ENCODE results near the gene THADA.
"Not testable (repeated sequence)": the region's sequence is repeated elsewhere in the genome, so short reads cannot be mapped to it uniquely, and the experiment has no call there.

THADA gene

DNA sequence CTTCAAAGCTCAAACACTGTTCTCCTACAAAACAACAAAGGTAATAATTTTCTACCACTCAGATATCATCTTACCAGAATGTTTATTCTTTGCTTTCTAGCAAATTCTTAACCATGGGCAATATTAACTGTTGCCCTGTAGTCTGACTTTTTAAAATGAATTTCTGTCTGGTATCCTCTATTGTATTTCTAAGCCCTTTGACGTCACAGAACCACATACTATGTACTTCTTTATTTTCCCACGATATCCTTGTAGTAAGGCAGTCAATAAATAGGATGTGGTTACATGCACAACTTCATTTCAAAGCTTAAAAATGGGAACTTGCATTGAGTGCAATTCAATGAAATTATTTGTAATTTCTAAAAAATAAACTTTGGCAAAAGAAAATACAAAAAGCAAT is 58.7 kb downstream of the THADA start:
- DNase-seq, result no peak

DNA sequence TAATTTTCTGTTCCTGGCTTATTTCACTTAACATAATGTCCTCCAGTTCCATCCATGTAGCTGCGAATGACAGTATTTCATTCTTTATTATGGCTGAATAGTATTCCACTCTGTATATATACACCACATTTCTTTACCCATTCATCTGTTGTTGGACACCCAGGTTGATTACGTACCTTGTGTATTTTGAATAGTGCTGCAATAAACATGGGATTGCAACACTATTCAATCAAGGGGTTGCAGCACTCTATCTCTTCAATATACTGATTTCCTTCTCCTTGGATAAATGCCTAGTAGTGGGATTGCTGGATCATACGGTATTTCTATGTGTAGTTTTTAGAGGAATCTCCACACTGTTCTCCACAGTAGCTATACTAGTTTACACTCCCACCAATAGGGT is 61.3 kb downstream of the THADA start:
- DNase-seq, result no peak

GRCh38 chr2:43532572-43532971 is 63.3 kb downstream of the THADA start:
- DNase-seq, result not testable (repeated sequence)

DNA sequence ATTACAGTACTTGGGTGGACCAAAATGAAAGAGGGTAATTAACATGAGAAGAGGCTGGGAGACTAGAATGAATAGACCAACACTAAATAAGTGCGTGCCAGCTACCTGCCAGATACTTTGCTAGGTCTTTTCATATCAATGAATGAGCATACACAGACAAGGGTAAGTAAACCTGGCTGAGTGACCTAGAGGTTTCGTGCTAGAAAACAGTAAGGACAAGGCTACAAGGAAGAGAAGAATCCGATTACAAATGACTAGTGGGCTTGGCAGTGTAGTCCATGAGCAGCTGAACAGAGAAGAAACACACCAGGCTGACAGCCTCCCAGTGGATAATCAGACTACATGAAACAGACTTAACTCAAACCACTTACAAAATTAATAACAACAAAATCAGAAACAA is 64.6 kb downstream of the THADA start:
- no peak for DNase-seq

GRCh38 chr2:43526994-43527393 is 68.8 kb downstream of the THADA start:
- no peak for DNase-seq

DNA sequence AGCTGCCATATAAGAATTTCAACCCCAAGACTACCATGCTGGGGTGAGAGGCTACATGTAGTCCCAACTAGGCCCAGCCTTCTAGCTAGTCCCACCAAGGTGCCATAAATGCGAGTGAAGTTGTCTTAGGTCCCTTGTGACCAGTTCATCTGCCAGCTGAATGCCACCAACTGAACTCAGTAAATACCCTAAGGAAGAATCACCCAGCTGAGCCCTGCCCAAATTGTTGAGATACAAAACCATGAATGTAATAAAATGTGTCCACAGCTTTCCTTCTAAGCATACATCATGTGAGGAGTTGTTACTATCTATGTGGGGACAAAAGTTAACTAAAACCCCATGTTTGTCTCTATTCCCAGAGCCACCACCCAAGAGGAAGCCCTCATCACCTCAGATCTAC is 70.3 kb downstream of the THADA start:
- no peak for DNase-seq

- no peak for DNase-seq
Observed at GRCh38 chr2:43524177-43524965, 71.5 kb downstream of the THADA start.

GRCh38 chr2:43522177-43522576 is 73.7 kb downstream of the THADA start:
- DNase-seq, result no peak

DNA sequence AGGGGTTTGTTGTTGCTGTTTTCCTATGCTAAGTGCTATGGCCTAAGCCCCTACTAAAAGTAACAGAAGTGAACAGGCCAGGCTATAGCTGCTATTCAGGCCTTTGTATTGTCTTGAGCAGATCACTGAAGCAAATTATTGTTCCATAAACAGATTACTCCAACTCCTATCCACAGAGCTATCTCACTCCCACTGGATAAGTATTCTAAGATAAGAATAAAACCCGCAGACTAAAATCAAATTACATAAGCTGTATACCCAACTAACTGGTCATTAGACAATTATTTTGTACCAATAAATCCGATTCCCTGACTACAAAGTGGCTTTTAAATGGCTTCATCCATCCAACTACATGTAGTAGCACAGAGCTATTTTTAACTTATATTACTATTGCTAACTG is 74.3 kb downstream of the THADA start:
- no peak for DNase-seq

GRCh38 chr2:43520919-43521318 is 74.9 kb downstream of the THADA start:
- no peak for DNase-seq

DNA sequence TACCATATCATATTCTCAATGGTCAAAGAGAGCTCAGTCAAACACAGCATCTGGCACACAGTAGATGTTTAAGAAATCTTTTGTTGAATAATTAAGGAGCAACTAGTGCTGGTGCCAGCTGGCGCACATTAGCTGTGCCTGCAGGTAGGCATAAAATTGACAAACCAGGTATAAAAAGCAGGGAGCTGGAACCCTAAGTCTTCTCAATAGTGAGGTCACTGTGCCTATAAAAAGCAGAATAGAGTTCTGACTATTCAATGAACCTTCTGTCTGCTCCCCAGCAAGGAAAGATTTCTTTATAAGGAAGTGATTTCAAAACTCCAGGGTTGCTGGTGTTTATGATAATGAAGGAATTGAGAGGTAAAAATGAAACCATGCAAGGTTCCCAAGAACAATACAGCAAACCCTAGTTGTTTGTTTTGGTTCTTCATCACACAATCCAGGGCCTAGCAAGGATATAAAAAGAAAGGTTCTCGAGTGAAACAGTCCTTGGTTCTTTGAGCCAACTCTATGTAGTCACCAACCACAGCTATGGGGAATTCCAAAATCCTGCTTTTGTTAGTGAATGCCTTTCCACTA is 76.1 kb downstream of the THADA start:
- no peak for DNase-seq

DNA sequence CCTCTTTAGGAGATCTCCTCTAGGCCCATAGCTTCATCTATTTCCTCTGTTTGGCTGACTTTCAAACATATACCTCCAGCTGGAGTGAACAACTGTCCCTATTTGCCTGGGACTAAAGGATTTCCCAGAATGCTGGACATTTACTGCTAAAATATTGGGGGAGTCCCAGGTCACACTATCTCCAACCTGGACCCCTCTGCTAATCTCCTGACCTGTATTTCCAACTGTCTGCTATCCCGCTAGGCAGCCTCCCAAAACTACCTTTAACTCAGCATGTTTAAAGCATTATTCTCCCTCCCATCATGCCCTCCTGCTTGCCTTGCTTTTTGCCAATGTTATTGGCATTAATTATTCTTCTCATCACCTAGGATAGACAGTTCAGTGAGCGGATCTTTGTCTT is 77.1 kb downstream of the THADA start:
- DNase-seq, result no peak

DNA sequence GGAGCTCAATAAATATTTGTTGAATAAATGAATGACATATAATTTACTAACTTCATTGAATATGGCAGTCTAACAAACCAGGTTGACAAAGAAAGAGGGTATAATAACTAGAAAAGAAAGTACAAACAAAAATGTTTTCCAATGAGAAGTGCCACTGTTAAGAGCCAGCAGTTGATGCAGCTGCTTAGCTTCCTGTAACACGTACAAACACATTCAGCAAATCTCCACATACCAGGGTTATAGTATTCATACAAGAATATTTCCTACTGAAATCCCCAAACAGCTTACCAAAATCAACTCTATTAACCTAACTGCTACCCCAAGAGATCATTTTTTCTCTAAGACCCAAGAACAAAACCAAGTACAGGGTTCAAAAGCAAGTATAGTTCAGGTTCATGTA is 77.7 kb downstream of the THADA start:
- DNase-seq, result no peak

- no peak for DNase-seq
Observed at GRCh38 chr2:43515807-43516497, 79.9 kb downstream of the THADA start.

GRCh38 chr2:43515248-43515647 is 80.6 kb downstream of the THADA start:
- DNase-seq, result no peak

- DNase-seq, result no peak
Observed at GRCh38 chr2:43513796-43514195, 82.0 kb downstream of the THADA start.

DNA sequence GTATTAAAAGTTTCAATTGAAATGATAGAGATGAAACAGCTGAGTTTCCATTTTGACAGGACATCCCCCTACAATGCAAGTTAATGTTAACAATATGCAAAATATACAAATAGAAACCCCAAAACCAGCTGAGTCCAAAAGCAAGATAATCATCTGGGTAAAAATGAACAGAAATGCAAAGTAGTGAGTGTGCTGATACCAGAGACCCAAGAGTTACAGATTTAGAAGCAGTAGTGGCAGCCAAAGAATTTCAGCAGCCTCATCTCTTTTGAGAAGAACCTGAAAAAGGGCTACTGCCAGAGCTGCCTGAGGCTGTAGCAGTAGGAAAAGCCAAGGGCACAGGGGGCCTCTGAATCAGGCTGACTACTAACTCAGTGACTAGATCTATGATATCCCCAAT is 82.6 kb downstream of the THADA start:
- DNase-seq, result no peak

DNA sequence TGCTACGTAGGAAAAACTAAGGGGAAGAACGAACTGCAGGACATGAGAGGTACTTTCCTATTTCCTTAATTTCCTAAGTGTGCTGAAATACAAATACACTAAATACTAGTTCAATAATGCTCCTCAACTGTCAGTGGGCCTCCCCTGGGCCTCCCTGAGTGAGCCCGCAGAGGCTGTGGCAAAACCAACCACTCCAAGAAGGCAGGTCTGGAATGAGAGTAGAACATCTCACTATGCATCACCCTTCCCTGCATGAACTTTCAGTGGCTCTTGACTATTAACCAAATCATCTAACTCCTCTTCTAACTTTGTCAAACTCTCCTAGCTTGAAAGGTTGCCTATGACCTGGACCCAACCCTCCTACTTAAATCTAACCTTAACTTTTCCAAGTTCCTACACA is 84.6 kb downstream of the THADA start:
- DNase-seq, result no peak

GRCh38 chr2:43509886-43510285 is 86.0 kb downstream of the THADA start:
- DNase-seq, result no peak

DNA sequence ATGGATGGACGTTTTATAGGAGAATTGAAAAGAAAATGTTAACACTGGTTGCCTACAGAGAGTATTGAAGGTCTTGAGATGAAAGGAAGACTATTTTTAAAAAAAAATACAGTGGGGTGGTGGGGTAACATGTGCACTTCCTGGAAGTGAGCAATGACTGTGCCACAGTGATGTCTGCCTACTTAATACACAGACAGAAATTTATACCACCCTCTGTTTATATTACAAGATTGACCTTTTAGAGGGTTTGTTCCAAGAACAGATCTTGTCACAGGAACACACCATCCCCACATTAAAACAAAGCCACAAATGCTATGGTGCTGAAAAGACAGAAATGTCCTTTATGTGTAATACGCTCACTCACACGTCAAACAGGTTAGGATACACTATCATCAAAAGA is 87.6 kb downstream of the THADA start:
- DNase-seq, result no peak

DNA sequence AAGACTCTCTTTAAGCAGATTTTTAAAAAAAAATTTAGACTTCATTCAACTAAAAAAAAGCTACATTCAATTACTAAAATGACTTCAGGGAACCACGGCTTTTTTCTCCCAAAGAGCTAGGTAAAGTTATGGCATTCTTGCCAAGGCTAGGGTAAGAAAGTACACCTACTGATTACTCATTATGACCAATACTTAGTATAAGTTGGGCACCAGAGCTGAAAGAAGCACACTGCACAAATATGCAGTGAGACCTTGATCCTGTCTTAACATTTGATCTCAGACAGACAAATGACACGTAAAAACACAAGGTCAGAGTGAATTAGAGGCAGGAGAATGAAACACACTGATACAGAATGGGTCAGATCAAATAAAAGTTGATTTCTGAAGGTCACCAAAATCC is 88.7 kb downstream of the THADA start:
- DNase-seq, result no peak

GRCh38 chr2:43495727-43496126 is 100.1 kb downstream of the THADA start:
- DNase-seq, result no peak

DNA sequence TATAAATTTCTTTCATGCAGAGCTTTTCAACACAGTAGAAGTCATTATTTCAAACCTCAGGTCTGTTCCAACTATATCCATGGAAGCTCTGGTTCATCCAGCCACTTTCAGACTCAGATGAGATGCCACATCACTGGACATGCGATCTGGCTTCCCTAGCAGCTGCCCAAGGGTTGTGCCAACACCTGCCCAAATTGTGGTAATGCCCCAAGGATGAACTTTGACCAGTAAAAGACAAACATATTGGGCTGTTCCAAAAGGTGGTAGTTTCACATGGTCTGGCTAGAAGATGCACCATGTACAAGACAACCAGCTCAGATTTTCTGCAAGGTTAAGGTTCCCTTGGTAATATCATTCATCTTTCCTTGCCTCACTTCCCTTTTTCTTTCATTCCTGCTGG is 101.9 kb downstream of the THADA start:
- no peak for DNase-seq

GRCh38 chr2:43491065-43491639 is 104.7 kb downstream of the THADA start:
- no peak for DNase-seq

Measured in right hindlimb (tissue), 1 donor.